ENCODE measurements around the gene SPATA17.
"Not testable (repeated sequence)": the region's sequence is repeated elsewhere in the genome, so short reads cannot be mapped to it uniquely, and the experiment has no call there.

Gene SPATA17

DNA sequence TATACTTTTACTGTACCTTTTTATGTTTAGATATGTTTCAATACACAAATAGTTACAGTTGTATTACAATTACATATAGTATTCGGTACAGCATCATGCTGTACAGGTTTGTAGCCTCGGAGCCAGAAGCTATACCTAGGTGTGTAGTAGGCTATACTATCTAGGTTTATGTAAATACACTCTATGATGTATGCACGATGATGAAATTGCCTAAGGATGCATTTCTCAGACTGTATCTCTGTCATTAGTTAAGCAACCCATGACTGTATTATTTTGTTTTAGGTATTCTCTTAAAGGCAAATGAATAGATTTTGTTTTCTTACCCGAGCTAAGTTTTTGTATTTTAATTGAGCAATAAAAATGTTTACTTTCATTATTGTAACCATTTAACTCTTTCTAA, 56.4 kb downstream of the SPATA17 start:
- DNase-seq = no peak

DNA sequence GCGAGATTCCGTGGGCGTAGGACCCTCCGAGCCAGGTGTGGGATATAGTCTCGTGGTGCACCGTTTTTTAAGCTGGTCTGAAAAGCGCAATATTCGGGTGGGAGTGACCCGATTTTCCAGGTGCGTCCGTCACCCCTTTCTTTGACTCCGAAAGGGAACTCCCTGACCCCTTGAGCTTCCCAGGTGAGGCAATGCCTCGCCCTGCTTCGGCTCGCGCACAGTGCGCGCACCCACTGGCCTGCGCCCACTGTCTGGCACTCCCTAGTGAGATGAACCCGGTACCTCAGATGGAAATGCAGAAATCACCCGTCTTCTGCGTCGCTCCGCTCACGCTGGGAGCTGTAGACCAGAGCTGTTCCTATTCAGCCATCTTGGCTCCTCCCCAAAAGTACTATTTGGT, 65.0 kb downstream of the SPATA17 start:
- not testable (repeated sequence) for DNase-seq

GRCh38 chr1:217703326-217703725, 72.2 kb downstream of the SPATA17 start:
- DNase-seq = no peak

- DNase-seq = no peak
Observed at GRCh38 chr1:217712925-217713597, 81.9 kb downstream of the SPATA17 start.

GRCh38 chr1:217715681-217716080, 84.5 kb downstream of the SPATA17 start:
- DNase-seq = no peak

DNA sequence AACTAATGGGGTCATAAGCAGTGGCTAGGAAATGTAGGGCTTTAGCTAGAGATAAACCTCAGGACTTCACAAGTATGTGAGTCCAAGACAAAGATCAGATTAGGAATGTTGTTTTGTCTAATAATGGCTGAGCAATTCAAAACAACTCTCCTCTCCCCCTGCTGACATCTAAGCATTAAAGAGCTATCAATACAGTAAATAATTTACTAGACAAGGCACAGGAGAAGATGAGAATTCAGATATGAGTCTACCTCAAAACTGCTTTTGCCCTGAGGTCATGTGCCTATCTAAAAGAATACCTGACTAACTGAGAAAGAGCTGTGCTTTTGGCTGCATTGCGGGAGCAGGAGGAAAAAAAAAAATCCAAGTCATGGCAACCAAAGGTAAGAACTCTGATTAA, 86.8 kb downstream of the SPATA17 start:
- no peak for DNase-seq

GRCh38 chr1:217718873-217719272, 87.7 kb downstream of the SPATA17 start:
- no peak for DNase-seq

DNA sequence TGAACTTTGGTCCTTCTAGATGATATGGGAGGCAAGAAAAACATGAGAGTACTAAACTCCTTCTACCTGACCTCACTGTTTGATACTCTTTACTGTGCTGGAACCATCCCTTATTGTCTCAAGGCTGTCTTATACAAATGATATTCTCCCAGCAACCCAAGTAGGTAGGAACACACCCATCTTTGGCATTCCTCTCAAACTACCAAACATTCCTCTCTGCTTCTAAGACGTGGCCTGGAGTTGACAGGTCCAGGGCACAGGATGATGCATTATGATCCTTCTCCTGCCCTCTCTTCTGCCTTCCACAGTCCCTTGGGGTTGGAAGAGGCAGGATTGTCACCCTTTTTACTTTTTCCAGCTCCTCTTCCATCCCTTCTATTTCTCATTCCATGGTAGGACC, 90.5 kb downstream of the SPATA17 start:
- no peak for DNase-seq

GRCh38 chr1:217734973-217735372, 103.8 kb downstream of the SPATA17 start:
- no peak for DNase-seq

GRCh38 chr1:217747156-217747769, 116.1 kb downstream of the SPATA17 start:
- DNase-seq = no peak

DNA sequence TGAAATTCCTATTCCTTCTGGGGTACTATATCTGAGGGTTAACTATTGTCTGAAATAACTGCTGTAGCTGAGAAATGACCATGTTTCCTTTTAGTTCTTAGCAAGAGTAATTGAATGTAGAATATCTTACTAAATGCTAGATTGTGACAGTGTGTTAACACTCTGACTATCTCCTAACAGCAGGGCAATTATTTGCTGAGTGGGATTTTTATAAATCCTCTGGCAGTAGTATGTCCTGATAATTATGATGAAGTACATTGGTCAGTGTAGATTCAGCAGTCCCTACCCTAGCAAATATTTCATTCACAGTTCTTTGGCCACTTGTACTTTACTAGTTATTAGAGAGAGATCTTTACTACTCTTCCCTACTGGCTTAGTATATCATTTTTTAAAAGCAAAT, 138.6 kb downstream of the SPATA17 start:
- no peak for DNase-seq

- DNase-seq = no peak
Observed at GRCh38 chr1:217770918-217771317, 139.8 kb downstream of the SPATA17 start.

DNA sequence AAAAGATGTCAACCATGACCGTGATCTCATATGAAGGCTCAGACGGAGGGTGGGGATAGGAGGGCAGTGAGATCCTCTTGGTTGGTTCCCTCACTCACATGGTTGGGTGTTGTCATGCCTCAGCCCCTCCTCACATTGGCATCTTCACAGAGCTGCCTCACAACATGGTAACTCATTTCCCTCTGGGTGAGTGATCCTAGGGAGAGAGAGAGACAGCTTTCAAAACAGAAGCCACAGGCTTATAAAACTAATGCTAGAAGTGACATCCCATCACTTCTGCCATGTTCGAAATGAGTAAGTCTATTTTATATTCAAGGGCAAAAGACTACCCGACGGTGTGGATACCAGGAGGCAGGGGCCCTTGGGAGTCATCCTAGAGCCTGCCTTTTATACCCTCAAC, 145.5 kb downstream of the SPATA17 start:
- no peak for DNase-seq

DNA sequence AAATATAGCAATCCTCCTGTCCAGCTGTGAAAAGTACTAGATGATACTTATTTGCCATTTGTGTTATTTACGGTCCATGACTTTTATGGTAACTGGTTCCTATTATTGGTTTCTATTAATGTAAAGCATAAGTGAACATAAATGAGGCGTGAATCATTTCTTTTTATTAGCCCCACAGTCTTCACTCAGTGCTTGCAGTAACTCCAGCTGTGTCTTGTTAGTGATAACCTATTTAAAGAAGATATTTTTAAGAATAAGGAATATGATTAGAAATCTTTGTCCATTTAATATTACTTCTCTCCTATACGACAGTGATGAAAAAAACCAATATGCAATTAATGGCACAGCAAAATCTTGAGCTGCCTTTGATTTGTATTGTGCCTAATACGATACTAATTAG, 149.9 kb downstream of the SPATA17 start:
- DNase-seq = no peak

- no peak for DNase-seq
Observed at GRCh38 chr1:217791091-217791490, 159.9 kb downstream of the SPATA17 start.

- DNase-seq = no peak
Observed at GRCh38 chr1:217805792-217806191, 174.6 kb downstream of the SPATA17 start.

DNA sequence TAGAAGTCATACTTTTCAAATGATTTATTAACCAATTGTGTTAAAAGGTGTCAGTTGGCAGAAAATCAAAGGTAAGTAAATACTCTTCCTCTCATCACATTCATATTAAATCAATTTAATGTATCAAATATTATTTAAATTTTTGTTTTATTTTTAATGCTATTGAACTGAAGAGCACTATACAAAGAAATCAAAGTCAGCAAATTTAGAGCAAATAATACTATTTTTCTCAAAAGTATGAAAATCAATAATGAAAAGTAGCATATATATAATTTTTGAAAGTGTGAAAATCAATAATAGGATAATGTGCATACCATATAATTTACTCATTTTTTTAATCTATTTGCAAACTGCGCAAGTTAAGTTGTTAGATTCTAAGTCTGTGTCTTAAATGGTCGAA, 181.0 kb downstream of the SPATA17 start:
- DNase-seq = no peak

GRCh38 chr1:217813031-217813430, 181.9 kb downstream of the SPATA17 start:
- DNase-seq = no peak

GRCh38 chr1:217837691-217838090, 206.5 kb downstream of the SPATA17 start:
- no peak for DNase-seq

- no peak for DNase-seq
Observed at GRCh38 chr1:217839161-217839560, 208.0 kb downstream of the SPATA17 start.

DNA sequence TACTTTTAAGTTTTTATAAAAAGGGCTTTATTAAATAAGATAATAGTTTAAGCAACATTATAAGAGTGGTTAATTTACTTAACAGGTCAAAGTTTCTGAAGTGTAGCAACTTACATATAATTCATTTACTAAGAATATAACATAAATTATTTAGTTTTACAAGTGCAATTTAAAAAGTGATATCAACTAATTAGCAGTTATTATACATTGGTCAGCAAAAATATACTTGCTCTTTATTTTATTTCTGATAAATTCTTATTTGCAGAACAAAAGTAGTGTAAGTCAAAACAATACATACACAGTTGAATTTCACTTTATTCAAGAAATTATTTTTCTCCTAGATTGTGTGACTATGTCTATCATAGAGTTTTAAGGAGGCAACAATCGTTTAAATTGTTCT, 215.6 kb downstream of the SPATA17 start:
- no peak for DNase-seq

GRCh38 chr1:217847643-217848042, 216.5 kb downstream of the SPATA17 start:
- no peak for DNase-seq

- no peak for DNase-seq
Observed at GRCh38 chr1:217856342-217857034, 225.3 kb downstream of the SPATA17 start.

- DNase-seq = no peak
Observed at GRCh38 chr1:217857061-217857460, 225.9 kb downstream of the SPATA17 start.
